Transverse colon (tissue), 4 donors: Measurements from ENCODE around the gene ATR. TPM values are rescaled to one million over a fixed set of nuclear protein-coding genes. Genes with fewer than 3 reads are reported as not detected.
"Not testable (repeated sequence)": the region's sequence is repeated elsewhere in the genome, so short reads cannot be mapped to it uniquely, and the experiment has no call there.

Experiments
- DNase-seq: peaks from one replicate; pipeline ENCODE4 v3.0.0-alpha.2; 2019
- H3K27ac ChIP-seq, 4 donors: fragments of 200-600 bp; sonication (generic); 2 replicates each; pipeline ENCODE4 v1.5.1; 2016 to 2018; ENCODE audit warnings: inconsistent platforms in 4 of 4
- H3K27me3 ChIP-seq: fragments of 200-600 bp; sonication (generic); 2 replicates; pipeline ENCODE4 v1.5.1; 2017; ENCODE audit warnings: inconsistent platforms
- H3K36me3 ChIP-seq, 4 donors: fragments of 200-600 bp; sonication (generic); 2 replicates each; pipeline ENCODE4 v1.5.1; 2017 to 2019; ENCODE audit warnings: inconsistent platforms in 4 of 4
- H3K4me1 ChIP-seq, 4 donors: fragments of 200-600 bp; sonication (generic); 2 replicates each; pipeline ENCODE4 v1.5.1; 2017 to 2020; ENCODE audit warnings: inconsistent platforms in 4 of 4
- H3K4me3 ChIP-seq, 4 donors: fragments of 200-600 bp; sonication (generic); 1 replicate in 1 of 4; 2 replicates in 3 of 4; pipeline versions ENCODE4 v1.5.1 to v1.6.1; 2017 to 2019; ENCODE audit warnings: inconsistent platforms in 4 of 4
- H3K9me3 ChIP-seq, 2 donors: fragments of 200-600 bp; sonication (generic); 2 replicates each; pipeline ENCODE4 v1.5.1; 2017 to 2019; ENCODE audit warnings: inconsistent platforms in 2 of 2
- EP300 ChIP-seq: sonication (generic); formaldehyde crosslinking; IDR thresholded peaks from one replicate; pipeline ENCODE4 v1.6.1; 2017; ENCODE audit warnings: antibody characterized with exemption, low read depth
- POLR2A ChIP-seq: fragments of 450-650 bp; IDR thresholded peaks from one replicate; pipeline ENCODE4 v1.6.1; 2016; ENCODE audit warnings: antibody characterized with exemption, mild to moderate bottlenecking, moderate library complexity
- POLR2AphosphoS5 ChIP-seq, 3 donors: sonication (generic); formaldehyde crosslinking; IDR thresholded peaks; one replicate each; pipeline ENCODE4 v1.6.1; 2016; ENCODE audit warnings: antibody characterized with exemption in 3 of 3
- WGBS, 2 donors: methylation state at CpG; one replicate each; pipeline ENCODE4 v1.1.5; 2018; ENCODE audit warnings: low coverage in 1 of 2; 5-methylcytosine and 5-hydroxymethylcytosine counted together
- in situ Hi-C, 4 donors: fragments of 200-750 bp; cut with MboI; loops; one replicate each; pipeline versions ENCODE4 v1.15.0 to v1.15.1; 2017; ENCODE audit warnings: low sequenced_read_pairs in 3 of 4, low pct_ligation_motif_present in 1 of 4, low pct_unique_long_range_greater_than_20kb in 1 of 4
- intact Hi-C: fragments of 100-400 bp; cut with DNase I; formaldehyde crosslinking; loops from one replicate; pipeline ENCODE4 v1.15.1; 2023; ENCODE audit warnings: low total_unique reads
- total RNA-seq, 4 donors: library from RNA; depleted of rRNA; stranded (reverse); fragments of >200 nt; gene quantifications; one replicate each; pipeline ENCODE4 v1.1.0, GENCODE V29; 2016
- TF ChIP-seq, protein P1 (sequence below), 5 experiments: fragments of 200-600 bp in 3 of 5; fragments of 450-650 bp in 2 of 5; sonication (generic) in 3 of 5; IDR thresholded peaks; 1 replicate in 2 of 5; 2 replicates in 3 of 5; pipeline ENCODE4 v1.5.1; 2016 to 2017; ENCODE audit warnings: antibody characterized with exemption in 5 of 5, inconsistent platforms in 3 of 5, mild to moderate bottlenecking in 2 of 5, moderate library complexity in 1 of 5

Gene ATR
- total RNA-seq, 4 donors from 2014 or later = 22.4 to 37.8 (median 25.3) TPM

DNA sequence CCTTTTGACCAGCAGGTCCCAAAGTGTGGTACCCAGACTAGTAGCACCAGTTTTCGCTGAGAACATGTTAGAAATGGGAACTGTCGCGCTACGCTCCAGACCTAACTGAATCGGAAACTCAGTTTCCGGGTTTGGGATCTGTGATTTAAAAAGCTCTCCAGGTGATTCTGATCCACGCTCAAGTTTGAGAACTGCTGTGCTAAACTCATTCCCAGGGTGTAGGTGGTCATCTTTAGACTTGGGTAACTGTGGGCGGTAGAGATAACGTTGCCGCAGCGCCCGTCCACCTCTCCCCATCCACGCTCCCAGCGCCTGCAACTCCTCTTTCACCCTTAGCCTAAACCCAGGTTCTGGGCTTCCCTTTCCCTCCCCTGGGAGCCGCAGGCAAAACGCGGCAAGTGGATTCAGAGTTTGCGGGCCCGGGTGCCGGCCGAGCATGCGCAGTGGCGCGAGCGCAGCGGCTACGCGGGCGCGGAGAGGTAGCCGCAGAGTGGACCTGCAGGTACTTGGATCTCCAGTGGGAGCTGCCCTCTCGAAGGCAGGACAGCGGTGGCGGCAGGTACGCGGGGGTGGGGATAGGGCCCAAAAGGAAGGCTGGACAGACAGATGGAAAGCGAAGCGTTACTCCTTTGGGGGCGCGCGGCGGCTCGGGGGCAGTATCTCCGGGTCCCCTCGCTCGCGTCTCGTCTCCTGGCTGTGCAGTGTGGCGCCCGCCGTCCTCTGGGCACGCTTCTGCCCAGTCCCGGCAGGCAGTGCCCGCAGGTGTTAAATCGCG, 17.6 kb upstream of the ATR start, which contains the start of gene PLS1:
Gene PLS1, plus strand, starts transcription at position 443 of the 775 bp plus-strand sequence. CDS start 67,845 bp downstream, outside the sequence.
- Histone ChIP-seq H3K4me3 (peak within 1 kb of the TSS; percentile 43 to 74 (median 62)), H3K9me3 (no peaks in the 10 kb centered on the region), H3K36me3 (no peaks in the 10 kb centered on the region), H3K27ac (peak within 1 kb of the TSS; percentile 80 to 88 (median 82)), H3K27me3 (no peaks in the 10 kb centered on the region), H3K4me1 (peaks cover 0 to 31% (median 3%) of the 10 kb centered on the region in 4 donors)
- 1% methylated on average over 54 of the region's 56 CpGs; no CpG with 5 or more reads in 1 of the 2 donors for WGBS, 2 donors
- in situ Hi-C loops = loop anchor here in 3 of 4 donors (10.0 to 25.0 kb wide), 2 partner anchors 391 to 399 kb away; no protein-coding TSS in a partner anchor
- TF ChIP-seq EP300 (no peak), POLR2A (peak; percentile 91), POLR2AphosphoS5 (IDR thresholded peaks at IDR 0.05) (peak; percentile 82 to 93 (median 86))
- TF ChIP-seq, protein P1, sequence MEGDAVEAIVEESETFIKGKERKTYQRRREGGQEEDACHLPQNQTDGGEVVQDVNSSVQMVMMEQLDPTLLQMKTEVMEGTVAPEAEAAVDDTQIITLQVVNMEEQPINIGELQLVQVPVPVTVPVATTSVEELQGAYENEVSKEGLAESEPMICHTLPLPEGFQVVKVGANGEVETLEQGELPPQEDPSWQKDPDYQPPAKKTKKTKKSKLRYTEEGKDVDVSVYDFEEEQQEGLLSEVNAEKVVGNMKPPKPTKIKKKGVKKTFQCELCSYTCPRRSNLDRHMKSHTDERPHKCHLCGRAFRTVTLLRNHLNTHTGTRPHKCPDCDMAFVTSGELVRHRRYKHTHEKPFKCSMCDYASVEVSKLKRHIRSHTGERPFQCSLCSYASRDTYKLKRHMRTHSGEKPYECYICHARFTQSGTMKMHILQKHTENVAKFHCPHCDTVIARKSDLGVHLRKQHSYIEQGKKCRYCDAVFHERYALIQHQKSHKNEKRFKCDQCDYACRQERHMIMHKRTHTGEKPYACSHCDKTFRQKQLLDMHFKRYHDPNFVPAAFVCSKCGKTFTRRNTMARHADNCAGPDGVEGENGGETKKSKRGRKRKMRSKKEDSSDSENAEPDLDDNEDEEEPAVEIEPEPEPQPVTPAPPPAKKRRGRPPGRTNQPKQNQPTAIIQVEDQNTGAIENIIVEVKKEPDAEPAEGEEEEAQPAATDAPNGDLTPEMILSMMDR (IDR thresholded peaks at IDR 0.05) = peak in 2 of 5 experiments; percentile 33 to 35
- intact Hi-C loops = no loop called here
- DNase-seq = peak; percentile 93

DNA sequence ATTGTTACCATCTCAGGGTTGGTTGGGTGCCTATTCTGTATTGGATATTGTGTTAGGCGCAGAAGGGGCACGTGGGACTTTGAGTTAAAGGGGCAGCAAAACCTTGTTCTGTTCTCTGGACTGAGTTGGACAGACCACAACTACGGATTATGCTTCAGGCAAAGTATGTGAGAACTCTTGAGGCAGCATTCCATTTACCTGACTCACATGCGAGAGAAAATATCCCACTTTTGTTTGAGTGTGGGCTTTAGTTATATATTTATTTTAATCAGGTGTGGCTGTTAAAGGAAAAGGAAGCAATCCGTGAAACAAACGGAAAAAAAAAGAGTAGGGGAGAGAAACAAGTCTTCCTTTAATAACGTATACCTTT, 17.0 kb upstream of the ATR start:
- peak overlapping the region; percentile 80 to 88 (median 82) for H3K27ac ChIP-seq
- in situ Hi-C loops (loop anchor here in 3 of 4 donors (10.0 to 25.0 kb wide), 2 partner anchors 392 to 399 kb away; no protein-coding TSS in a partner anchor), intact Hi-C loops (no loop called here)
- no peak for DNase-seq
- peaks cover 0 to 29% (median 3%) of the 10 kb centered on the region in 4 donors for H3K4me1 ChIP-seq
- no peaks in the 10 kb centered on the region for H3K27me3 ChIP-seq
- no peaks in the 10 kb centered on the region for H3K9me3 ChIP-seq
- WGBS, 2 donors = 13% methylated on average over 7 of the region's 7 CpGs
- no peaks in the 10 kb centered on the region for H3K36me3 ChIP-seq
- H3K4me3 ChIP-seq = peak overlapping the region; percentile 32 to 74 (median 62)
- TF ChIP-seq, protein P1 (IDR thresholded peaks at IDR 0.05) = no peak
- no peak for TF ChIP-seq EP300
- no peak for TF ChIP-seq POLR2AphosphoS5 (IDR thresholded peaks at IDR 0.05)
- no peak for TF ChIP-seq POLR2A

DNA sequence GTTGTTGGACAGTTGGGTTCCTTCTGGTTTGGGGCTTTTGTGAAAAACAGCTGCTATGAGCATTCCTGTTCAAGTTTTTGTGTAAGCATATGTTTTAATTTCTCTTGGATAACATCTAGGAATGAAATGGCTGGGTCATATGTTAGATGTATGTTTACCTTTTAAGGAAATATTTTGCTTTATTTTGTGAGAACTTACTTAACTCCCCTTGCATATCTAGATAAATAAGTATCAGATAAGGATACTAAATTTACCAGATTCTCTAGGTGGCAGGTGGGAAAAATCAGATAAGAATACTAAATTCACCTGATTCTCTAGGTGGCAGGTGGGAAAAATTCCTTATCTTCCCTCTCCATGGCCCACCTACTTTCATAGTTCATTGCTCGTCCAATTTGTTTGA, 16.6 kb upstream of the ATR start:
- H3K27ac ChIP-seq = peak overlapping the region; percentile 80 to 88 (median 82)
- H3K4me3 ChIP-seq = peak overlapping the region in 1 of 4 donors; percentile 68
- no peaks in the 10 kb centered on the region for H3K27me3 ChIP-seq
- in situ Hi-C loops (loop anchor here in 3 of 4 donors (10.0 to 25.0 kb wide), 2 partner anchors 392 to 400 kb away; no protein-coding TSS in a partner anchor), intact Hi-C loops (no loop called here)
- no peaks in the 10 kb centered on the region for H3K9me3 ChIP-seq
- DNase-seq = no peak
- peaks cover 0 to 26% (median 3%) of the 10 kb centered on the region in 4 donors for H3K4me1 ChIP-seq
- whole genome bisulfite sequencing, 2 donors = 15 to 26% methylated on average over 1 of the region's 1 CpG
- no peaks in the 10 kb centered on the region for H3K36me3 ChIP-seq
- TF ChIP-seq POLR2A = no peak
- TF ChIP-seq EP300 = no peak
- TF ChIP-seq POLR2AphosphoS5 (IDR thresholded peaks at IDR 0.05) = no peak
- TF ChIP-seq, protein P1 (IDR thresholded peaks at IDR 0.05) = no peak

DNA sequence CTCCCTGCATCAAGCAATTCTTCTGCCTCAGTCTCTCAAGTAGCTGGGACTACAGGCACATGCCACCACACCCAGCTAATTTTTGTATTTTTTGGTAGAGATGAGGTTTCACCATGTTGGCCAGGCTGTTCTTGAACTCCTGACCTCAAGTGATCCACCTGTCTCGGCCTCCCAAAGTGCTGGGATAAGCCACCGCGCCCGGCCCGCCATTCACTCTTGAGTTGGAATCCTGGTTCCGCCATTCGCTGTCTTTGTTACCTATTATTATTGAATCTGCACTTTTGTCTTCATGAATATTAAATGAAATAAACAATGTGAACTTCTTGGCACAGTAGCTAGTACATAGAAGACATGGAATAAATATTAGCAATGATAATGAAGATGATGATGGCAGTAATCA, 13.7 kb upstream of the ATR start:
- intact Hi-C loops, H3K27me3 ChIP-seq, H3K27ac ChIP-seq, DNase-seq, H3K9me3 ChIP-seq, H3K4me3 ChIP-seq, H3K36me3 ChIP-seq: not testable (repeated sequence)
- WGBS, 2 donors = 96 to 100% methylated on average over 5 to 7 of the region's 7 CpGs
- in situ Hi-C loops = loop anchor here in 3 of 4 donors (10.0 to 25.0 kb wide), 2 partner anchors 395 to 403 kb away; no protein-coding TSS in a partner anchor
- H3K4me1 ChIP-seq = peaks cover 0 to 12% (median 3%) of the 10 kb centered on the region in 4 donors
